G401.6 (cell line): ENCODE results near the gene TRIP6.
"Not testable (repeated sequence)": the region's sequence is repeated elsewhere in the genome, so short reads cannot be mapped to it uniquely, and the experiment has no call there.

Experiments
- FAIRE-seq: peaks from 2 replicates; lab custom pipeline; 2012; peaks lifted over from hg19 to GRCh38; lab: Jason Lieb, UNC

Gene TRIP6

GRCh38 chr7:100914208-100914878 is 47.2 kb downstream of the TRIP6 start:
- FAIRE-seq, result no peak

GRCh38 chr7:100914879-100915447 is 47.8 kb downstream of the TRIP6 start:
- FAIRE-seq, result no peak

GRCh38 chr7:100919335-100919734 is 52.1 kb downstream of the TRIP6 start:
- FAIRE-seq, result not testable (repeated sequence)

- not testable (repeated sequence) for FAIRE-seq
Measured at GRCh38 chr7:100919779-100920437, 52.7 kb downstream of the TRIP6 start.

- no peak for FAIRE-seq
Measured at GRCh38 chr7:100921039-100921438, 53.9 kb downstream of the TRIP6 start.
